Astrocyte (in vitro differentiated cells and primary cell): ENCODE data around the gene MED27. TPM values are rescaled to one million over a fixed set of nuclear protein-coding genes. Genes with fewer than 3 reads are reported as not detected.

Experiments
- DNase-seq: peaks from one replicate; pipeline ENCODE4 v3.0.0-alpha.2; 2010; ENCODE audit warnings: low read depth
- FAIRE-seq: peaks from 2 replicates; lab custom pipeline; 2011; peaks lifted over from hg19 to GRCh38; lab: Jason Lieb, UNC
- H2AFZ ChIP-seq: 2 replicates; pipeline ENCODE4 v1.6.0; 2012; ENCODE audit warnings: low read depth, low read length, inconsistent platforms
- H3K27ac ChIP-seq: 2 replicates; pipeline ENCODE4 v1.5.1; 2011; ENCODE audit warnings: low read depth, low read length, inconsistent platforms
- H3K27me3 ChIP-seq: 2 replicates; pipeline ENCODE4 v1.6.0; 2011; ENCODE audit warnings: low read length, inconsistent platforms; ENCODE audit not compliant: insufficient read depth
- H3K36me3 ChIP-seq: 2 replicates; pipeline ENCODE4 v1.5.1; 2011; ENCODE audit warnings: low read length, inconsistent platforms; ENCODE audit not compliant: insufficient read depth
- H3K4me1 ChIP-seq: 2 replicates; pipeline ENCODE4 v1.5.1; 2011; ENCODE audit warnings: low read length, inconsistent platforms; ENCODE audit not compliant: insufficient read depth
- H3K4me2 ChIP-seq: 2 replicates; pipeline ENCODE4 v1.6.0; 2012; ENCODE audit warnings: low read length, inconsistent platforms
- H3K4me3 ChIP-seq: 2 replicates; pipeline ENCODE4 v1.5.1; 2011; ENCODE audit warnings: low read depth, mild to moderate bottlenecking, low read length, inconsistent platforms; ENCODE audit not compliant: insufficient read depth
- H3K79me2 ChIP-seq: 2 replicates; pipeline ENCODE4 v1.6.0; 2012; ENCODE audit warnings: mild to moderate bottlenecking, low read length, inconsistent platforms; ENCODE audit not compliant: insufficient read depth
- H3K9ac ChIP-seq: 2 replicates; pipeline ENCODE4 v1.6.0; 2012; ENCODE audit warnings: mild to moderate bottlenecking, low read length, inconsistent platforms
- H3K9me3 ChIP-seq: 2 replicates; pipeline ENCODE4 v1.5.1; 2012; ENCODE audit warnings: low read depth, mild to moderate bottlenecking, low read length, inconsistent platforms; ENCODE audit not compliant: insufficient read depth
- H4K20me1 ChIP-seq: 2 replicates; pipeline ENCODE4 v1.6.0; 2012; ENCODE audit warnings: low read length, inconsistent platforms; ENCODE audit not compliant: insufficient read depth
- H3K27ac Mint-ChIP-seq: one replicate; pipeline ENCODE4 v1.8.0; 2021; ENCODE audit warnings: mild to moderate bottlenecking, mixed read lengths; ENCODE audit not compliant: unreplicated experiment
- H3K27me3 Mint-ChIP-seq: one replicate; pipeline ENCODE4 v1.8.0; 2021; ENCODE audit warnings: low read depth, mixed read lengths; ENCODE audit not compliant: unreplicated experiment
- H3K36me3 Mint-ChIP-seq: one replicate; pipeline ENCODE4 v1.8.0; 2021; ENCODE audit warnings: low read depth, mixed read lengths; ENCODE audit not compliant: unreplicated experiment
- H3K4me1 Mint-ChIP-seq: one replicate; pipeline ENCODE4 v1.8.0; 2021; ENCODE audit warnings: low read depth, mixed read lengths; ENCODE audit not compliant: unreplicated experiment
- H3K4me3 Mint-ChIP-seq: one replicate; pipeline ENCODE4 v1.8.0; 2021; ENCODE audit warnings: mild to moderate bottlenecking, moderate library complexity, mixed read lengths; ENCODE audit not compliant: unreplicated experiment
- H3K9me3 Mint-ChIP-seq: one replicate; pipeline ENCODE4 v1.8.0; 2021; ENCODE audit warnings: mild to moderate bottlenecking, mixed read lengths; ENCODE audit not compliant: unreplicated experiment
- CTCF ChIP-seq: IDR thresholded peaks from 2 replicates; pipeline ENCODE4 v1.5.1; 2011; ENCODE audit warnings: low read depth, mild to moderate bottlenecking, inconsistent platforms, low read length, moderate library complexity; ENCODE audit not compliant: insufficient read depth
- EZH2 ChIP-seq: IDR thresholded peaks from 2 replicates; pipeline ENCODE4 v1.6.1; 2012; ENCODE audit warnings: mild to moderate bottlenecking, low read length, inconsistent platforms; ENCODE audit not compliant: insufficient read depth
- total RNA-seq: library from RNA; stranded (reverse); gene quantifications from 2 replicates; pipeline ENCODE4 v1.2.1, GENCODE V29; 2021

The MED27 gene
- total RNA-seq, 1 donor from 2014 or later = 26.9 TPM

GRCh38 chr9:131972889-131973288 lies 106.8 kb downstream of the MED27 start:
- no peak overlapping the region for H3K27ac Mint-ChIP-seq
- no peak overlapping the region for H2AFZ ChIP-seq
- H3K9me3 Mint-ChIP-seq = no peaks in the 10 kb centered on the region
- peaks cover 5% of the 10 kb centered on the region for H3K79me2 ChIP-seq
- TF ChIP-seq CTCF (no peak), EZH2 (no peak)
- no peaks in the 10 kb centered on the region for H3K4me1 ChIP-seq
- no peak overlapping the region for H3K4me2 ChIP-seq
- no peak for FAIRE-seq
- no peak for DNase-seq
- peaks cover 72% of the 10 kb centered on the region for H4K20me1 ChIP-seq
- H3K27me3 ChIP-seq = no peaks in the 10 kb centered on the region
- no peaks in the 10 kb centered on the region for H3K36me3 ChIP-seq
- no peak overlapping the region for H3K27ac ChIP-seq
- peaks cover 20% of the 10 kb centered on the region for H3K4me1 Mint-ChIP-seq
- H3K9me3 ChIP-seq = no peaks in the 10 kb centered on the region
- H3K9ac ChIP-seq = no peak overlapping the region
- no peaks in the 10 kb centered on the region for H3K27me3 Mint-ChIP-seq
- no peak overlapping the region for H3K4me3 Mint-ChIP-seq
- H3K36me3 Mint-ChIP-seq = no peaks in the 10 kb centered on the region
- H3K4me3 ChIP-seq = no peak overlapping the region

GRCh38 chr9:131971482-131972074 lies 108.1 kb downstream of the MED27 start:
- H3K4me3 ChIP-seq = no peak overlapping the region
- FAIRE-seq = no peak

More at GRCh38 chr9:131971482-131972074, 108.1 kb downstream of the MED27 start:
- Histone ChIP-seq H3K4me2 (no peak overlapping the region), H3K4me1 (no peaks in the 10 kb centered on the region), H3K9me3 (no peaks in the 10 kb centered on the region), H3K36me3 (no peaks in the 10 kb centered on the region), H3K79me2 (no peaks in the 10 kb centered on the region), H4K20me1 (peaks cover 66% of the 10 kb centered on the region), H3K9ac (no peak overlapping the region), H2AFZ (no peak overlapping the region), H3K27ac (no peak overlapping the region), H3K27me3 (no peaks in the 10 kb centered on the region)
- Mint-ChIP-seq H3K4me1 (peaks cover 15% of the 10 kb centered on the region), H3K27me3 (no peaks in the 10 kb centered on the region), H3K9me3 (no peaks in the 10 kb centered on the region), H3K4me3 (no peak overlapping the region), H3K36me3 (no peaks in the 10 kb centered on the region), H3K27ac (no peak overlapping the region)
- no peak for DNase-seq
- no peak for TF ChIP-seq CTCF
- no peak for TF ChIP-seq EZH2
